Measurements from ENCODE around the gene BOK. TPM values are rescaled to one million over a fixed set of nuclear protein-coding genes. Genes with fewer than 3 reads are reported as not detected.

The BOK gene
- total RNA-seq, 1 experiment from 2014 or later, result 69.6 TPM

- DNase-seq (ENCODE audit: low read depth), result no peak
These were observed 61.3 kb downstream of the BOK start for GRCh38 chr2:241619597-241620418.

GRCh38 chr2:241620419-241620769 is 61.8 kb downstream of the BOK start:
- no peak for DNase-seq (ENCODE audit: low read depth)

Other genes with a start within 250 kb of the BOK start
- 480 and 516 TPM in 2 replicates for gene HDLBP, start 243.1 kb upstream of the BOK start, total RNA-seq (2014; rRNA removed)
- gene SEPTIN2, start 242.8 kb upstream of the BOK start, total RNA-seq (2014; rRNA removed), result 350 and 372 TPM in 2 replicates
- gene FARP2, start 202.5 kb upstream of the BOK start, total RNA-seq (2014; rRNA removed), result 24.1 and 30.4 TPM in 2 replicates
- gene STK25, start 50.2 kb upstream of the BOK start, total RNA-seq (2014; rRNA removed), result 361 and 435 TPM in 2 replicates
- 59.4 and 63.5 TPM in 2 replicates for gene THAP4, start 78.4 kb downstream of the BOK start, total RNA-seq (2014; rRNA removed)
- 68.9 and 99.8 TPM in 2 replicates for gene ATG4B, start 78.9 kb downstream of the BOK start, total RNA-seq (2014; rRNA removed)
- gene DTYMK, start 128.1 kb downstream of the BOK start, total RNA-seq (2014; rRNA removed), result 108 and 132 TPM in 2 replicates
- gene ING5, start 143.3 kb downstream of the BOK start, total RNA-seq (2014; rRNA removed), result 22.2 and 24.7 TPM in 2 replicates
- gene D2HGDH, start 175.9 kb downstream of the BOK start, total RNA-seq (2014; rRNA removed), result 12.7 and 13.5 TPM in 2 replicates
- gene GAL3ST2, start 218.1 kb downstream of the BOK start, total RNA-seq (2014; rRNA removed), result not detected in 2 replicates